ENCODE measurements around the gene UMODL1. TPM values are rescaled to one million over a fixed set of nuclear protein-coding genes. Genes with fewer than 3 reads are reported as not detected.
A peak's percentile ranks its signal among the peaks of the same experiment; 100 is the strongest.

Gene UMODL1
- total RNA-seq, 2 experiments from 2014 or later = not detected

GRCh38 chr21:42140196-42140934 lies 69.2 kb downstream of the UMODL1 start:
- CTCF ChIA-PET = no interaction called here
- Mint-ChIP-seq H3K27me3 (no peaks in the 10 kb centered on the region), H3K4me1 (ENCODE audit: low read depth) (peaks cover 5% of the 10 kb centered on the region), H3K36me3 (ENCODE audit: low read depth) (no peaks in the 10 kb centered on the region), H3K9me3 (no peaks in the 10 kb centered on the region), H3K4me3 (no peak overlapping the region), H3K27ac (no peak overlapping the region)
- POLR2A ChIA-PET = no interaction called here
- intact Hi-C loops (cut with micrococcal nuclease) = loop anchor here (10.0 kb wide), 1 partner anchor 284 kb away; no protein-coding TSS in a partner anchor
- DNase-seq (no peak), ATAC-seq (no peak)
- TF ChIP-seq CTCF (IDR thresholded peaks at IDR 0.05) = no peak

- Mint-ChIP-seq H3K36me3 (ENCODE audit: low read depth) (no peaks in the 10 kb centered on the region), H3K4me1 (ENCODE audit: low read depth) (peaks cover 8% of the 10 kb centered on the region), H3K9me3 (no peaks in the 10 kb centered on the region), H3K27me3 (no peaks in the 10 kb centered on the region), H3K27ac (no peak overlapping the region), H3K4me3 (no peak overlapping the region)
- intact Hi-C loops (cut with micrococcal nuclease) = loop anchor here (10.0 kb wide), 1 partner anchor 283 kb away; no protein-coding TSS in a partner anchor
- POLR2A ChIA-PET = no interaction called here
- DNase-seq (no peak), ATAC-seq (no peak)
- CTCF ChIA-PET = no interaction called here
- TF ChIP-seq CTCF (IDR thresholded peaks at IDR 0.05) = no peak
These were observed 70.5 kb downstream of the UMODL1 start for GRCh38 chr21:42141643-42142042.

- TF ChIP-seq CTCF (IDR thresholded peaks at IDR 0.05) = no peak
- Mint-ChIP-seq H3K27me3 (no peaks in the 10 kb centered on the region), H3K36me3 (ENCODE audit: low read depth) (no peaks in the 10 kb centered on the region), H3K27ac (peak overlapping the region; percentile 14), H3K4me3 (no peak overlapping the region), H3K9me3 (no peaks in the 10 kb centered on the region), H3K4me1 (ENCODE audit: low read depth) (peaks cover 8% of the 10 kb centered on the region)
- no peak for ATAC-seq
- ChIA-PET CTCF (interaction anchor here (1.2 kb wide), 1 partner anchor 117 kb away, joined by 4 read pairs; no protein-coding TSS in a partner anchor), POLR2A (no interaction called here)
- intact Hi-C loops (cut with micrococcal nuclease) = loop anchor here (10.0 kb wide), 1 partner anchor 283 kb away; no protein-coding TSS in a partner anchor
- no peak for DNase-seq
These were observed 71.0 kb downstream of the UMODL1 start for GRCh38 chr21:42142141-42142540.

GRCh38 chr21:42142627-42143026 lies 71.5 kb downstream of the UMODL1 start:
- H3K27ac Mint-ChIP-seq = peak overlapping the region; percentile 14
- no peak for ATAC-seq
- no peak overlapping the region for H3K4me3 Mint-ChIP-seq
- H3K9me3 Mint-ChIP-seq = no peaks in the 10 kb centered on the region
- TF ChIP-seq CTCF (IDR thresholded peaks at IDR 0.05) = no peak
- H3K4me1 Mint-ChIP-seq (ENCODE audit: low read depth) = peaks cover 8% of the 10 kb centered on the region
- ChIA-PET POLR2A (interaction anchor here (0.7 kb wide), 1 partner anchor 11 kb away, joined by 3 read pairs; no protein-coding TSS in a partner anchor), CTCF (interaction anchor here (0.6 to 1.2 kb wide), 5 partner anchors 52 to 251 kb away, joined by 3 to 4 read pairs (median 3); no protein-coding TSS in a partner anchor)
- intact Hi-C loops (cut with micrococcal nuclease) = loop anchor here (10.0 kb wide), 1 partner anchor 282 kb away; no protein-coding TSS in a partner anchor
- no peak for DNase-seq
- no peaks in the 10 kb centered on the region for H3K36me3 Mint-ChIP-seq (ENCODE audit: low read depth)
- H3K27me3 Mint-ChIP-seq = no peaks in the 10 kb centered on the region

- H3K9me3 Mint-ChIP-seq = no peaks in the 10 kb centered on the region
- H3K27me3 Mint-ChIP-seq = no peaks in the 10 kb centered on the region
- no peaks in the 10 kb centered on the region for H3K36me3 Mint-ChIP-seq (ENCODE audit: low read depth)
- ChIA-PET CTCF (interaction anchor here (0.6 to 1.2 kb wide), 5 partner anchors 52 to 251 kb away, joined by 3 to 4 read pairs (median 3); no protein-coding TSS in a partner anchor), POLR2A (interaction anchor here (0.7 kb wide), 1 partner anchor 11 kb away, joined by 3 read pairs; no protein-coding TSS in a partner anchor)
- no peak for TF ChIP-seq CTCF (IDR thresholded peaks at IDR 0.05)
- no peak overlapping the region for H3K4me3 Mint-ChIP-seq
- ATAC-seq = no peak
- H3K27ac Mint-ChIP-seq = no peak overlapping the region
- no peak for DNase-seq
- H3K4me1 Mint-ChIP-seq (ENCODE audit: low read depth) = peaks cover 8% of the 10 kb centered on the region
- intact Hi-C loops (cut with micrococcal nuclease) = loop anchor here (10.0 kb wide), 1 partner anchor 282 kb away; no protein-coding TSS in a partner anchor
These were observed 72.0 kb downstream of the UMODL1 start for GRCh38 chr21:42143111-42143510.

All from activated CD8-positive, alpha-beta T cell treated with anti-CD3 and anti-CD28 coated beads for 36 hours (primary cell).